Thymus (tissue), 11 donors: ENCODE results near the gene CYREN. TPM values are rescaled to one million over a fixed set of nuclear protein-coding genes. Genes with fewer than 3 reads are reported as not detected.

ENCODE experiments used
- DNase-seq, 9 donors: peaks; one replicate each; pipeline ENCODE4 v3.0.0-alpha.2; 2013; ENCODE audit warnings: low spot score in 9 of 9, low read depth in 6 of 9, missing footprints in 1 of 9
- H3K27ac ChIP-seq, 2 donors: one replicate each; pipeline ENCODE4 v1.5.1; 2013; ENCODE audit warnings: control low read depth in 1 of 2, low read depth in 1 of 2, low read length in 1 of 2, mild to moderate bottlenecking in 1 of 2, moderate library complexity in 1 of 2
- H3K27me3 ChIP-seq, 2 donors: one replicate each; pipeline ENCODE4 v1.5.1; 2013; ENCODE audit warnings: low read length in 1 of 2; ENCODE audit not compliant: control insufficient read depth in 2 of 2, insufficient read depth in 1 of 2
- H3K36me3 ChIP-seq, 2 donors: one replicate each; pipeline ENCODE4 v1.5.1; 2013; ENCODE audit warnings: low read length in 1 of 2, mild to moderate bottlenecking in 1 of 2, moderate library complexity in 1 of 2; ENCODE audit not compliant: control insufficient read depth in 2 of 2, insufficient read depth in 2 of 2
- H3K4me1 ChIP-seq, 2 donors: one replicate each; pipeline ENCODE4 v1.5.1; 2013; ENCODE audit warnings: low read length in 2 of 2; ENCODE audit not compliant: control insufficient read depth in 2 of 2, insufficient read depth in 2 of 2
- H3K4me3 ChIP-seq, 2 donors: one replicate each; pipeline ENCODE4 v1.5.1; 2013; ENCODE audit warnings: low read length in 2 of 2, control low read depth in 1 of 2, mild to moderate bottlenecking in 1 of 2
- H3K9me3 ChIP-seq, 2 donors: one replicate each; pipeline ENCODE4 v1.5.1; 2013; ENCODE audit warnings: low read length in 1 of 2, mild to moderate bottlenecking in 1 of 2; ENCODE audit not compliant: control insufficient read depth in 2 of 2, insufficient read depth in 1 of 2
- WGBS: extraction: QIAGEN DNeasy Blood & Tissue Kit; methylation state at CpG from one replicate; pipeline ENCODE4 v1.1.7; 2013; 5-methylcytosine and 5-hydroxymethylcytosine counted together
- polyA plus RNA-seq: library from polyadenylated mRNA; stranded (reverse); fragments of 200-250 nt; gene quantifications from one replicate; pipeline ENCODE4 v1.2.3, GENCODE V29; 2013
- total RNA-seq: library from RNA; stranded (reverse); fragments of 120-200 nt; gene quantifications from one replicate; pipeline ENCODE4 v1.2.4, GENCODE V29; 2013
- donor health status: healthy.

Gene CYREN
- total and polyA plus RNA-seq, 2 donors, result 28.0 to 42.9 TPM

DNA sequence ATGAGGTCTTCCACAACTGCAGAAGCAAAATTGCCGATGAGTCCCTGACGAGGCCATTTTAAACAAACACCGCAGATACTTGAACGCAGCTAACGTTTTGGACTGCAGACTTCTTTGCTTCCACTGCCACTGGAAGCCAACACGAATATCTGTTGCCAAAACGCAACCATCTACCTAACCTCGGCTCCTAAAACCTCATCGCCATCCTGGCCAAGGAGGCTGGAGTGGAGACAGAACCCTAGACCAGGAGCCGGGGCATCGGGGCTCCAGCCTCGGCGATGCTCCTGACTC lies 40.3 kb upstream of the CYREN start:
- DNase-seq, result peak in 3 of 9 donors; percentile 24 to 70 (median 35)
- no peaks in the 10 kb centered on the region for H3K27me3 ChIP-seq
- under 1% methylated on average over 13 of the region's 13 CpGs for WGBS
- peaks cover 3 to 7% of the 10 kb centered on the region in 2 donors for H3K36me3 ChIP-seq
- H3K4me1 ChIP-seq, result peaks cover 7 to 13% of the 10 kb centered on the region in 2 donors
- peak overlapping the region; percentile 71 to 90 for H3K4me3 ChIP-seq
- H3K9me3 ChIP-seq, result no peaks in the 10 kb centered on the region
- peak overlapping the region; percentile 78 to 94 for H3K27ac ChIP-seq

DNA sequence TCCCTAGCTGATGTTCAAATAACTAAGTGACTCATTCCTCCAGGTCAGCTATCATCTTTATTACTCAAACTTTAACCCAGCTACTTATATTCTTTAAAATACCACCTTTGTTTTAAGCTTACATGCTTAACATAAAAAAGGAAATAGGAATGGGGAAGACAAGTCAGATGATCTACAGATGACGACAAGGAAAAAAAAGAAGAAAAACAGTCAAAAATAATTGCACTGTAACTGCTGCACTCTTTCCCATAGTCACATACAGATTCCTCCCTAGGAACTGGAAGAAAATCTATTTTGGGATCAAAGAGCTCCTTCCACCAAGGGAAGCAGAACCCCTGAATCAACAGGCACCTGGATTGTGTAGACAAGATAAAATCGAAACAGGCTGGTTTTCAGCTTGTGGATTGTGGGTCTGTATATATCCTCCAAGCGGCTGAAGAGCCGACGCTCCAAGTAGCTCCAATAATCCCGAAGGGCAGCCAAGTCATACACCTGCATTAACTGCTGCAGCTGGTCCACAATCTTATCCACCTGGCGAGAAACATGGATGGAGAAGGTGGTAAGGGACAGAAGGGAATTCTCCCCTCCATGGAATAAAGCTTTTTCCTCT lies 38.8 kb upstream of the CYREN start:
- Histone ChIP-seq H3K36me3 (peaks cover 4 to 18% of the 10 kb centered on the region in 2 donors), H3K9me3 (no peaks in the 10 kb centered on the region), H3K4me3 (no peak overlapping the region), H3K27me3 (no peaks in the 10 kb centered on the region), H3K27ac (no peak overlapping the region), H3K4me1 (peaks cover 7 to 13% of the 10 kb centered on the region in 2 donors)
- 92% methylated on average over 7 of the region's 7 CpGs for WGBS
- no peak for DNase-seq

DNA sequence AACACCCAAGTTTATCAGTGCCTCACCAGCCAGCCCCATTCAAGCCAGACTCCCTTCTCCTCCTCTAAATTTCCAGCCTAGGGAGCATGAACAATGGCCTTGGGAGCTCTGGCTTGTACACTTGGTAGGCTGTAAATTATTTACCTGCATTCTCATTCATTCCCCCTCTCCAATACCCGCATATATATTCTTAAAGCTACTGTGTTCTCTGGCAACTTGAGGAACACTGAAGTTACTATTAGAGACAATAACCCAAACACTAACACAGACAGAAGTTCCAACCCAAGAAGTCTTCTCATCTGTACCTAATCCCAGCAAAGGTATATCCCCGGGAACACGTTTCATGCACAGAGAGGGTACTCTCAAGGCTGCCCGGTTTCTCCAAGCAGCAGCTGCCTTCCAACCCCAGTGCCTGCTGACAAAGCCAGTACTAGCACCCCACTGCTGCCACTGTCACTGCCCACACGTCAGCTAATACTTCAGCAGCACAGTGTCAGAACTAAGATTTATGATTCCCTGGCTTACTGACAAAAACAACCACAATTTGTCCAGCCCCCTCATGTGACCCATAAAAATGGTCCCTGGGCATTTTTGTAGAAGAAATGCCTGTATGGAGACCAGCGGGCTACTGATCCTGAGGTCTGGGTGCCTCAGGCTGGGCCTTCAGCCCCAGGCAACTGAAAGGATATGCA lies 37.7 kb upstream of the CYREN start:
- Histone ChIP-seq H3K4me3 (no peak overlapping the region), H3K9me3 (no peaks in the 10 kb centered on the region), H3K27ac (no peak overlapping the region), H3K36me3 (peaks cover 7 to 26% of the 10 kb centered on the region in 2 donors), H3K27me3 (no peaks in the 10 kb centered on the region), H3K4me1 (peaks cover 12 to 13% of the 10 kb centered on the region in 2 donors)
- DNase-seq, result no peak
- 92% methylated on average over 6 of the region's 6 CpGs for WGBS

DNA sequence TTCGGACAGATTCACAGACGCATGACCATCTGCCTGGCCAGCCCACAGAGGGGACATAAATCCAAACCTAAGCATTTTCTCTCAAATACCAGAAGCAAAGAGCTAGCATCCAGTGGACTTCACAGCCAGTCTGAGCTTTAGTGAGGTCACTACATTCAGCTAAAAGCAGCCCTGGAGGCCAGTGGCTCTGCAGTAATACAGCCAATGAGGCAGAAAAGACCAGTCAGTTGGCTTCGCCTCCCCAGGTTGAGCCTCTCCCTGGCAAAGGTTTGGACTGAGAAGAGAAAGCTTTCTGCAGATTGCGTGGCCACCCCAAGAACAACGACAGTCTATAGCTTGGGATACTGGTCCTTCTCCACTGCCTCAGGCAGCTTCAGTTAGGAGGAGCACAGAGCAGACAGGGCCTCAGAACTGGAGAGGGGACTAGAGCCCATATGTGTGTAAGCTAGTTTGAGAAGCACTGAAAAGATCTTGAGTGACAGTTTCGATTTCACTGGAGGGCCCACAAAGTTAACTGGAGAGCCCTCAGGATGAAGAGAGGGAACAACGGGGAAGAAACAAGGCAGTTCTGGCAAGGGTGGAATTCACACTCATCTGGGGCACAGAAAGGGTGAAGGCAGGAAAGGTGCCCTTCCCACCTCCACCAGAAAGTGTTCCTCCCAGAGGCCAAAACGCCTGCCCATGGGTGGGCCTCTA lies 37.0 kb upstream of the CYREN start:
- DNase-seq, result no peak
- 94% methylated on average over 8 of the region's 8 CpGs for WGBS
- Histone ChIP-seq H3K4me3 (no peak overlapping the region), H3K4me1 (peaks cover 12 to 13% of the 10 kb centered on the region in 2 donors), H3K9me3 (no peaks in the 10 kb centered on the region), H3K27ac (no peak overlapping the region), H3K27me3 (no peaks in the 10 kb centered on the region), H3K36me3 (peaks cover 7 to 32% of the 10 kb centered on the region in 2 donors)

DNA sequence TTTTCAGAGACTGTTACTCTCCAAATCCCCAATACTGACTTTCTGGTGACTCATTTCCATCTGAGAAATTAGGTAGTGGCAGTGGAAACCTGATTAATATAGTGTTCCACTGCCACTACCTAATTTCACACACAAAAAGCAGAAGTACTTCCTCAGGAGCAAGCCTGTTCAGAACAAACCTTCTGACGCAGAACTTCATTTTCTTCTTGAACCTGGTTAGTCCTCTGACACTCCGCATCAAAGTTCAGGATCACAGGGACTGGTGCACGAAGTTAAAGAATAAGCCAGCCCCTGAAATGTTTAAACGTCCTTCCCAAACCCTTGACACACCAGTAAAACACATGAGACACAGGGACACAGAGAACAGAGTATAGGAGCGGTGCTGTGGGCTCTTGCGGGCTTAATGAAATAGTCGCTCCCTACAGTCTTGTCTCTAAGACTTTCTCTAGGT lies 36.5 kb upstream of the CYREN start:
- peaks cover 12% of the 10 kb centered on the region in 2 donors for H3K4me1 ChIP-seq

DNA sequence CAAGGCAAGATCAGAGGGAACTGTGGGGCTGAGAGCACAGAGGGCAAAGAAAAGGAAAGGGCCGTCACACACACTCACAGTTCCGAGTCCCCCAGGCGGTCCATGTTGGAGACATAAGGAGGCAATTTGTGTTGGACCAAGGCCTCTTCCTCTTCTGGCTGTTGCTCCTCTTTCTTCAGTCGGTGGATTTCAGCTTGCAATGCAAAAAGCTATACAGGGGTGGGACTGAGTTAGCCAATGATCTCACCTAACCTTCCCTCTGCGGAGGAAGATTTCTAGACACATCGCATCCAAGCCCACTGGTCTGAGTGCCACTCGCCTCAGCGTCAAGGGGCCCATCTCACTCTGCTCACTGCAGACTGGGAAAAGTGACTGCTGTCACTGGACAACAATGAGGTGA lies 35.3 kb upstream of the CYREN start:
- H3K4me3 ChIP-seq, result no peak overlapping the region
- H3K4me1 ChIP-seq, result peaks cover 11 to 12% of the 10 kb centered on the region in 2 donors
- no peak for DNase-seq
- peaks cover 13 to 41% of the 10 kb centered on the region in 2 donors for H3K36me3 ChIP-seq
- 95% methylated on average over 8 of the region's 8 CpGs for WGBS
- no peak overlapping the region for H3K27ac ChIP-seq
- H3K9me3 ChIP-seq, result no peaks in the 10 kb centered on the region
- no peaks in the 10 kb centered on the region for H3K27me3 ChIP-seq

More for the DNA sequence above, 36.5 kb upstream of the CYREN start:
- DNase-seq, result no peak
- WGBS, result 75% methylated on average over 7 of the region's 7 CpGs
- no peak overlapping the region for H3K4me3 ChIP-seq
- peaks cover 7 to 32% of the 10 kb centered on the region in 2 donors for H3K36me3 ChIP-seq
- H3K9me3 ChIP-seq, result no peaks in the 10 kb centered on the region
- H3K27me3 ChIP-seq, result no peaks in the 10 kb centered on the region
- no peak overlapping the region for H3K27ac ChIP-seq

DNA sequence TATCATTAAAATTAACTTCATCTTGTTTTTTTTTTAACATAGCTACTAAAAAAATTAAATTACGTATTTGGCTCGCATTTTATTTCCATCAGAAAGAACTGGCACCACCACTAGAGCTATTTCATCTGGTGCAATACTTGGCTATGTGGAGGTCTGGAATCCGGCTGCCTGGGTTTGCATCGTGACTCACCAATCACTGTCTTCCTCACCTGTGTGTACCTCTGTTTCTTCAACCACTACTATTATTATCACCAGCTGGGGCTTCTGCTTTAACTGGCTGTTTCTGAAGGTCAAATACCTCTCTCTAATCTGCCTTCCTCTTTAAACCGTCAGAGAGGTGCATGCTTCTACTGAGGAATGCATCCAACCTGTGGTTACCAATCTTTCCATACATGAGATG lies 34.4 kb upstream of the CYREN start:
- DNase-seq, result no peak
- no peak overlapping the region for H3K27ac ChIP-seq

DNA sequence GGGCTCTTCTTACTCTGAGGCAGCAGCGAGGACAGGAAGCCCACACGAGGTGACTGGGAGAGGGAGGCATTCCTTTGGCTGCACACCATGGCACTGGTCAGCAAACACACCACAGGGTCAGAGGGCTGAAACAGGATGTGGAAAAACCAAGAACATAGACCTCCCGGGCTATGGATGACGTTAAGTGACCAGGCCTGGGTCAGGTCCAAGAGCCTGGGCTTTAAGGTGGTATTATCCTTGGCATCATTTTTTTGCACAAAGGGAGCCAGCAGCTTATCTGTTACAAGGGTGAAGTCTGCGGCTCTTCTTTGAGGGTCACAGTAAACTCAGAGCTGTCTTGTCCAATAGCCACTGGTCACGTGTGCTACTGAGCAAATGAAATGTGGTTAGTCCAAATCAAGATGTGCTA lies 33.8 kb upstream of the CYREN start:
- WGBS, result 95% methylated on average over 6 of the region's 6 CpGs
- H3K27me3 ChIP-seq, result no peaks in the 10 kb centered on the region
- H3K27ac ChIP-seq, result peak overlapping the region in 1 of 2 donors; percentile 13
- H3K9me3 ChIP-seq, result no peaks in the 10 kb centered on the region
- DNase-seq, result no peak
- H3K4me3 ChIP-seq, result no peak overlapping the region
- peaks cover 18 to 48% of the 10 kb centered on the region in 2 donors for H3K36me3 ChIP-seq
- peaks cover 4 to 7% of the 10 kb centered on the region in 2 donors for H3K4me1 ChIP-seq

More for the DNA sequence above, 34.4 kb upstream of the CYREN start:
- H3K27me3 ChIP-seq, result no peaks in the 10 kb centered on the region
- no peaks in the 10 kb centered on the region for H3K9me3 ChIP-seq
- 93% methylated on average over 5 of the region's 5 CpGs for WGBS
- H3K4me1 ChIP-seq, result peaks cover 4 to 7% of the 10 kb centered on the region in 2 donors
- no peak overlapping the region for H3K4me3 ChIP-seq
- H3K36me3 ChIP-seq, result peaks cover 14 to 43% of the 10 kb centered on the region in 2 donors

DNA sequence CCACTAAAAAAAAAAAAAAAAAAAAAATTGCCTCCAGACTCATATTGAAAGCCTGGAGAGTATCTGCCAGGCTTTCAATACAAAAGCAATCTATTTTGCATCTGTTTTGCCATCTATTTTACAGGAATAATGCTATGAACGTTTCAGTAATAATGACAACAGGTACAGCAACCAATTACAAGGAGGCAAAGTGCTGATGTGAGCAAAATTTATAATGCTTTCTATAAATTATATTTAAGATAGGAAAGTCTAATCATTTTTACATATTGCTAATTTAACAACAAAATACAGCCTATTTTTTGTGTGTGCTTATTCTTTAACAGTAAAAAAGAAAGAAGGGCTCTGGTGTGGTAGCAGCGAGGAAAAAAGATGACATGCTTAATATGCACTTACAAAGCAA lies 30.8 kb upstream of the CYREN start:
- Histone ChIP-seq H3K9me3 (no peaks in the 10 kb centered on the region), H3K27me3 (no peaks in the 10 kb centered on the region), H3K4me1 (peaks cover 0 to 4% of the 10 kb centered on the region in 2 donors), H3K4me3 (no peak overlapping the region), H3K36me3 (peaks cover 39 to 65% of the 10 kb centered on the region in 2 donors), H3K27ac (peak overlapping the region in 1 of 2 donors; percentile 38)
- 97% methylated on average over 2 of the region's 2 CpGs for WGBS
- DNase-seq, result no peak
